ENCODE measurements around the gene MMEL1. TPM values are rescaled to one million over a fixed set of nuclear protein-coding genes. Genes with fewer than 3 reads are reported as not detected.

Gene MMEL1
- total and polyA plus RNA-seq, 7 donors, result 0.66 to 37.2 (median 4.2) TPM; not detected in 1

- WGBS, 2 donors, result 19 to 62% methylated on average over 24 of the region's 24 CpGs
Measured at GRCh38 chr1:2631136-2632050, 1.4 kb downstream of the MMEL1 start.

GRCh38 chr1:2630498-2631135, 2.2 kb downstream of the MMEL1 start:
- no peak for TF ChIP-seq POLR2AphosphoS5 (IDR thresholded peaks at IDR 0.05)
- TF ChIP-seq CTCF (IDR thresholded peaks at IDR 0.05), result no peak
- no peak for TF ChIP-seq POLR2A (IDR thresholded peaks at IDR 0.05)
- no peak for TF ChIP-seq EP300 (IDR thresholded peaks at IDR 0.05)
- Histone ChIP-seq H3K36me3 (no peaks in the 10 kb centered on the region), H3K27me3 (peaks cover 50 to 91% (median 71%) of the 10 kb centered on the region in 3 donors), H3K4me1 (peaks cover 0 to 11% (median 6%) of the 10 kb centered on the region in 4 donors), H3K27ac (no peak overlapping the region), H3K9me3 (no peaks in the 10 kb centered on the region), H3K4me3 (no peak overlapping the region)
- intact Hi-C loops (cut with DNase I), result no loop called here
- DNase-seq, result no peak
- 86 to 94% methylated on average over 35 of the region's 35 CpGs for WGBS, 2 donors

More at GRCh38 chr1:2631136-2632050, 1.4 kb downstream of the MMEL1 start:
- no peaks in the 10 kb centered on the region for H3K9me3 ChIP-seq
- DNase-seq, result no peak
- no peaks in the 10 kb centered on the region for H3K36me3 ChIP-seq
- H3K4me1 ChIP-seq, result peaks cover 0 to 11% (median 6%) of the 10 kb centered on the region in 4 donors
- TF ChIP-seq POLR2A (IDR thresholded peaks at IDR 0.05), result no peak
- TF ChIP-seq CTCF (IDR thresholded peaks at IDR 0.05), result no peak
- TF ChIP-seq EP300 (IDR thresholded peaks at IDR 0.05), result no peak
- TF ChIP-seq POLR2AphosphoS5 (IDR thresholded peaks at IDR 0.05), result no peak
- H3K27ac ChIP-seq, result no peak overlapping the region
- intact Hi-C loops (cut with DNase I), result no loop called here
- H3K4me3 ChIP-seq, result no peak overlapping the region
- H3K27me3 ChIP-seq, result peaks cover 50 to 89% (median 76%) of the 10 kb centered on the region in 3 donors

GRCh38 chr1:2629627-2630497, 3.0 kb downstream of the MMEL1 start:
- 89 to 92% methylated on average over 23 of the region's 23 CpGs for WGBS, 2 donors
- H3K9me3 ChIP-seq, result no peaks in the 10 kb centered on the region
- DNase-seq, result no peak
- intact Hi-C loops (cut with DNase I), result no loop called here
- no peak overlapping the region for H3K27ac ChIP-seq
- H3K4me1 ChIP-seq, result peaks cover 0 to 11% (median 6%) of the 10 kb centered on the region in 4 donors
- H3K36me3 ChIP-seq, result no peaks in the 10 kb centered on the region
- H3K27me3 ChIP-seq, result peaks cover 48 to 90% (median 65%) of the 10 kb centered on the region in 3 donors
- H3K4me3 ChIP-seq, result no peak overlapping the region
- TF ChIP-seq POLR2A (IDR thresholded peaks at IDR 0.05) (no peak), EP300 (IDR thresholded peaks at IDR 0.05) (no peak), POLR2AphosphoS5 (IDR thresholded peaks at IDR 0.05) (no peak), CTCF (IDR thresholded peaks at IDR 0.05) (no peak)

- no peak for DNase-seq
- WGBS, 2 donors, result 6% methylated on average over 64 of the region's 64 CpGs
- Histone ChIP-seq H3K27ac (no peak overlapping the region), H3K4me3 (no peak overlapping the region), H3K4me1 (peaks cover 0 to 11% (median 6%) of the 10 kb centered on the region in 4 donors), H3K9me3 (no peaks in the 10 kb centered on the region), H3K36me3 (no peaks in the 10 kb centered on the region), H3K27me3 (peaks cover 46 to 91% (median 60%) of the 10 kb centered on the region in 3 donors)
- intact Hi-C loops (cut with DNase I), result no loop called here
- no peak for TF ChIP-seq POLR2AphosphoS5 (IDR thresholded peaks at IDR 0.05)
- no peak for TF ChIP-seq EP300 (IDR thresholded peaks at IDR 0.05)
- TF ChIP-seq CTCF (IDR thresholded peaks at IDR 0.05), result no peak
- no peak for TF ChIP-seq POLR2A (IDR thresholded peaks at IDR 0.05)
Measured at GRCh38 chr1:2628933-2629626, 3.7 kb downstream of the MMEL1 start.

Measured in sigmoid colon (tissue), 7 donors.